B cell (primary cell): ENCODE measurements around the gene PTER. TPM values are rescaled to one million over a fixed set of nuclear protein-coding genes. Genes with fewer than 3 reads are reported as not detected.

Source experiments
- ATAC-seq: fragments of 200-7000 bp; cut with Tn5 transposase; one replicate; pipeline ENCODE4 v1.10.0; 2021; ENCODE audit warnings: low read depth, mild to moderate bottlenecking, moderate number of reproducible peaks, moderate library complexity
- CTCF ChIA-PET: fragments of 350-600 bp; sonication (Branson Sonifier 250); formaldehyde crosslinking; loops from one replicate; lab custom pipeline; 2021; ENCODE audit warnings: antibody characterized with exemption, inconsistent platforms; lab: Charles Lee
- POLR2A ChIA-PET: fragments of 350-600 bp; sonication (Branson Sonifier 250); formaldehyde crosslinking; loops from one replicate; lab custom pipeline; 2021; ENCODE audit warnings: antibody characterized with exemption; lab: Charles Lee
- DNase-seq: peaks from one replicate; pipeline ENCODE4 v3.0.0; 2013
- H2AFZ ChIP-seq: 2 replicates; pipeline ENCODE4 v1.6.1; 2012; ENCODE audit warnings: mild to moderate bottlenecking, low read depth, low read length; ENCODE audit not compliant: insufficient read depth, poor library complexity, severe bottlenecking
- H3K27ac ChIP-seq, 2 donors: 1 replicate in 1 of 2; 2 replicates in 1 of 2; pipeline ENCODE4 v1.5.1; 2012 to 2013; ENCODE audit warnings: low read length in 2 of 2, mild to moderate bottlenecking in 2 of 2, moderate library complexity in 1 of 2
- H3K27me3 ChIP-seq, 4 experiments: fragments of 200-600 bp in 1 of 4; sonication (generic) in 1 of 4; replicated peaks in 1 of 4; 1 replicate in 2 of 4; 2 replicates in 2 of 4; pipeline versions ENCODE4 v1.6.1 to v1.7.0; 2013 to 2016; ENCODE audit warnings: low read length in 3 of 4, mild to moderate bottlenecking in 2 of 4, mixed read lengths in 1 of 4, moderate library complexity in 1 of 4; ENCODE audit not compliant: insufficient read depth in 4 of 4, control insufficient read depth in 3 of 4; ENCODE audit errors: control extremely low read depth in 1 of 4
- H3K36me3 ChIP-seq, 2 experiments: replicated peaks in 1 of 2; 1 replicate in 1 of 2; 2 replicates in 1 of 2; pipeline versions ENCODE4 v1.6.1 to v1.7.1; 2013; ENCODE audit warnings: low read length in 1 of 2; ENCODE audit not compliant: insufficient read depth in 2 of 2, control insufficient read depth in 1 of 2; ENCODE audit errors: control extremely low read depth in 1 of 2, extremely low read depth in 1 of 2
- H3K4me1 ChIP-seq, 2 donors: fragments of 200-600 bp in 1 of 2; sonication (generic) in 1 of 2; 1 replicate in 1 of 2; 2 replicates in 1 of 2; pipeline versions ENCODE4 v1.5.1 to v1.6.1; 2013 to 2017; ENCODE audit warnings: low read length in 2 of 2; ENCODE audit not compliant: control insufficient read depth in 2 of 2, insufficient read depth in 2 of 2
- H3K4me2 ChIP-seq: replicated peaks from 2 replicates; pipeline ENCODE3; 2012; ENCODE audit warnings: mild to moderate bottlenecking, low read depth, low read length; ENCODE audit not compliant: poor library complexity, severe bottlenecking
- H3K4me3 ChIP-seq, 5 experiments: fragments of 200-600 bp in 1 of 5; sonication (generic) in 1 of 5; 1 replicate in 3 of 5; 2 replicates in 2 of 5; pipeline versions ENCODE4 v1.5.1 to v1.7.0; 2011 to 2016; ENCODE audit warnings: low read length in 4 of 5, mild to moderate bottlenecking in 4 of 5, low read depth in 2 of 5, control low read depth in 1 of 5, moderate library complexity in 1 of 5; ENCODE audit not compliant: insufficient read depth in 1 of 5; ENCODE audit errors: control extremely low read depth in 1 of 5, extremely low read depth in 1 of 5
- H3K79me2 ChIP-seq: fragments of 200-600 bp; sonication (generic); one replicate; pipeline ENCODE4 v1.6.0; 2016; ENCODE audit warnings: low read length; ENCODE audit not compliant: control insufficient read depth, insufficient read depth
- H3K9ac ChIP-seq: fragments of 200-600 bp; sonication (generic); 2 replicates; pipeline ENCODE4 v1.6.1; 2017; ENCODE audit warnings: mild to moderate bottlenecking, low read length, moderate library complexity
- H3K9me3 ChIP-seq, 3 donors: one replicate each; pipeline versions ENCODE4 v1.6.1 to v1.7.1; 2013; ENCODE audit warnings: low read length in 2 of 3; ENCODE audit not compliant: control insufficient read depth in 2 of 3, insufficient read depth in 1 of 3; ENCODE audit errors: control extremely low read depth in 1 of 3
- H4K20me1 ChIP-seq: 2 replicates; pipeline ENCODE4 v1.6.0; 2012; ENCODE audit warnings: mild to moderate bottlenecking, low read length; ENCODE audit not compliant: insufficient read depth, control insufficient read depth, poor library complexity, severe bottlenecking
- H3K27ac Mint-ChIP-seq: one replicate; pipeline ENCODE4 v1.8.0; 2021; ENCODE audit warnings: mixed read lengths
- H3K27me3 Mint-ChIP-seq: one replicate; pipeline ENCODE4 v1.8.0; 2021; ENCODE audit warnings: mixed read lengths
- H3K4me1 Mint-ChIP-seq: one replicate; pipeline ENCODE4 v1.8.0; 2021; ENCODE audit warnings: mixed read lengths
- H3K4me3 Mint-ChIP-seq: one replicate; pipeline ENCODE4 v1.8.0; 2021; ENCODE audit warnings: mixed read lengths
- H3K9me3 Mint-ChIP-seq: one replicate; pipeline ENCODE4 v1.8.0; 2022; ENCODE audit warnings: mixed read lengths; ENCODE audit not compliant: insufficient read depth
- EZH2 ChIP-seq: IDR thresholded peaks from 2 replicates; pipeline ENCODE4 v1.6.1; 2012; ENCODE audit warnings: borderline replicate concordance, low read depth, mild to moderate bottlenecking, moderate library complexity, low read length; ENCODE audit not compliant: insufficient read depth, poor library complexity, severe bottlenecking
- WGBS: methylation state at CpG from one replicate; pipeline ENCODE4 v1.1.5; 2013; ENCODE audit warnings: missing lambda C conversion rate; ENCODE audit not compliant: insufficient coverage; 5-methylcytosine and 5-hydroxymethylcytosine counted together
- intact Hi-C: fragments of 100-400 bp; cut with micrococcal nuclease; formaldehyde crosslinking; loops from one replicate; pipeline ENCODE4 v1.10.0; 2022
- polyA plus RNA-seq: library from polyadenylated mRNA; depleted of rRNA; stranded (reverse); fragments of >200 nt; gene quantifications from 2 replicates; pipeline ENCODE4 v1.2.3, GENCODE V29; 2012
- total RNA-seq, 2 donors: library from RNA; stranded (reverse); fragments of 120-200 nt in 1 of 2; gene quantifications; 1 replicate in 1 of 2; 2 replicates in 1 of 2; pipeline versions ENCODE4 v1.2.3 to v1.2.4, GENCODE V29; 2013 to 2022
- TF ChIP-seq, protein P1 (sequence below): fragments of 200-600 bp; IDR thresholded peaks from one replicate; pipeline ENCODE4 v1.8.0; 2022; ENCODE audit warnings: antibody characterized with exemption, mild to moderate bottlenecking

PTER gene
- total and polyA plus RNA-seq, 2 donors (not counting 1 experiment from before 2014, with no cell fraction given): 7.4 to 18.6 TPM

DNA sequence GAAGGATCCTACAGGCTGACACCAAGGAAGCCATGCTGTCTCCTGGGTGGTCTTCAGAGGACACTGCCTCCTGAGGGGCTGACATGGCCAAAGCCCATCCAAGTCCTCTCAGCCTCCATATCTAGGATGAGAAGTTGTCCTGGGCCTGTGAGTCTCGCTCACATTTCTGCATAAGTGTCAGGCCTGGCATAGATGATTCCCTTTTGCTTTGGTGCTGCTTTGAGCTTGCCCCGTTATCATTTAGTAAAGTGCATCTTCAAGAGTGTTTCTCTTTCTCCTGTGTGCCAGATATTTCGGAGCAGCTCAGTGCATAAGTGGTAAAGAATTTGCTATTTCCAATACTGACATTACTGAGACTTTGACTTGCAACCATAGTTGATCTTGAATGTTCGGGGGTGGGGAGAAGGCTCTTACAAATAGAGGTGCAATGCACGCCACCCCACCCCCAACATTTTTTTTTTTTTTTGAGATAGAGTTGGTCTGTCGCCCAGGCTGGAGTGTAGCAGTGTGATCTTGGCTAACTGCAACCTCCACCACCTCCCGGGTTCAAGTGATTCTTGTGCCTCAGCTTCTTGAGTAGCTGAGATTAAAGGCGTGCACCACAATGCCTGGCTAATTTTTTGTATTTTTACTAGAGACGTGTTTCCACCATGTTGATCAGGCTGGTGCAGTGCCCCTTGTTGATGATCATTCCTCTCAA, 9.1 kb downstream of the PTER start:
- Histone ChIP-seq H3K4me1 (no peaks in the 10 kb centered on the region), H3K4me3 (no peak overlapping the region), H3K4me2 (no peak overlapping the region), H3K9me3 (no peaks in the 10 kb centered on the region), H4K20me1 (peaks cover 49% of the 10 kb centered on the region), H3K9ac (no peak overlapping the region), H3K36me3 (peaks cover 0 to 14% of the 10 kb centered on the region in 2 experiments), H3K79me2 (peaks cover 61% of the 10 kb centered on the region), H3K27me3 (no peaks in the 10 kb centered on the region), H3K27ac (no peak overlapping the region), H2AFZ (no peak overlapping the region)
- ChIA-PET POLR2A (no interaction called here), CTCF (no interaction called here)
- peaks cover 11% of the 10 kb centered on the region for H3K4me1 Mint-ChIP-seq
- WGBS: 100% methylated on average over 3 of the region's 9 CpGs
- DNase-seq: no peak
- TF ChIP-seq, protein P1, sequence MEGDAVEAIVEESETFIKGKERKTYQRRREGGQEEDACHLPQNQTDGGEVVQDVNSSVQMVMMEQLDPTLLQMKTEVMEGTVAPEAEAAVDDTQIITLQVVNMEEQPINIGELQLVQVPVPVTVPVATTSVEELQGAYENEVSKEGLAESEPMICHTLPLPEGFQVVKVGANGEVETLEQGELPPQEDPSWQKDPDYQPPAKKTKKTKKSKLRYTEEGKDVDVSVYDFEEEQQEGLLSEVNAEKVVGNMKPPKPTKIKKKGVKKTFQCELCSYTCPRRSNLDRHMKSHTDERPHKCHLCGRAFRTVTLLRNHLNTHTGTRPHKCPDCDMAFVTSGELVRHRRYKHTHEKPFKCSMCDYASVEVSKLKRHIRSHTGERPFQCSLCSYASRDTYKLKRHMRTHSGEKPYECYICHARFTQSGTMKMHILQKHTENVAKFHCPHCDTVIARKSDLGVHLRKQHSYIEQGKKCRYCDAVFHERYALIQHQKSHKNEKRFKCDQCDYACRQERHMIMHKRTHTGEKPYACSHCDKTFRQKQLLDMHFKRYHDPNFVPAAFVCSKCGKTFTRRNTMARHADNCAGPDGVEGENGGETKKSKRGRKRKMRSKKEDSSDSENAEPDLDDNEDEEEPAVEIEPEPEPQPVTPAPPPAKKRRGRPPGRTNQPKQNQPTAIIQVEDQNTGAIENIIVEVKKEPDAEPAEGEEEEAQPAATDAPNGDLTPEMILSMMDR: no peak
- no peak for TF ChIP-seq EZH2
- H3K4me3 Mint-ChIP-seq: no peak overlapping the region
- no peak overlapping the region for H3K27ac Mint-ChIP-seq
- H3K27me3 Mint-ChIP-seq: no peaks in the 10 kb centered on the region
- no peaks in the 10 kb centered on the region for H3K9me3 Mint-ChIP-seq
- no peak for ATAC-seq
- intact Hi-C loops: no loop called here

DNA sequence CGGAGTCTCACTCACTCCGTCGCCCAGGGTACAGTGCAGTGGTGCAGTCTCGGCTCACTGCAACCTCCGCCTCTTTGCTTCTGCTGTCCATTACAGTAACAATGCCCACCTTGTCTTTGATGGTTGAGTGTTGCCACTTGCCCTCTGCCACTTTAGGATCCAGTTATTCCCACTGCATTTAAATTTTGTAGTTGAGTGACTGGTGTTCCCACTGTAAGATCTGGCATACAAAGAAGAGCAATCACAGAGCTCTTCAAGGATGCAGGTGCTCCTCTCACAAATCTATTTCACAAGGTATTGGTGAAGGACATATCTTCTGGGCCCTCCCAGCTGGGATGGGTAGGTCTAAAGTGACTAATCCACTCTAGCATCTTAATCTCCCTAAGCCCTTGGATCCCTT, 12.6 kb downstream of the PTER start:
- WGBS: no CpG with 5 or more reads among the region's 5 CpGs
- no peak overlapping the region for H3K27ac Mint-ChIP-seq

More for the DNA sequence above, 12.6 kb downstream of the PTER start:
- intact Hi-C loops: no loop called here
- Mint-ChIP-seq H3K4me3 (no peak overlapping the region), H3K4me1 (peaks cover 2% of the 10 kb centered on the region), H3K27me3 (no peaks in the 10 kb centered on the region), H3K9me3 (no peaks in the 10 kb centered on the region)
- H3K4me2 ChIP-seq: no peak overlapping the region
- peaks cover 33% of the 10 kb centered on the region for H4K20me1 ChIP-seq
- H3K27me3 ChIP-seq: no peaks in the 10 kb centered on the region
- H3K4me1 ChIP-seq: no peaks in the 10 kb centered on the region
- H3K9me3 ChIP-seq: no peaks in the 10 kb centered on the region
- ATAC-seq (no peak), DNase-seq (no peak)
- no peak for TF ChIP-seq EZH2
- TF ChIP-seq, protein P1: no peak
- H3K79me2 ChIP-seq: peaks cover 37% of the 10 kb centered on the region
- peaks cover 0 to 11% of the 10 kb centered on the region in 2 experiments for H3K36me3 ChIP-seq
- H2AFZ ChIP-seq: no peak overlapping the region
- ChIA-PET POLR2A (no interaction called here), CTCF (interaction anchor here (0.7 kb wide), 1 partner anchor 16 kb away, joined by 3 read pairs; no protein-coding TSS in a partner anchor)
- no peak overlapping the region for H3K4me3 ChIP-seq
- no peak overlapping the region for H3K9ac ChIP-seq
- no peak overlapping the region for H3K27ac ChIP-seq
